ENCODE results near the gene CXXC1.
"Not testable (repeated sequence)": the region's sequence is repeated elsewhere in the genome, so short reads cannot be mapped to it uniquely, and the experiment has no call there.

The CXXC1 gene

GRCh38 chr18:50312296-50313030 lies 25.0 kb upstream of the CXXC1 start:
- Histone ChIP-seq H3K36me3 (ENCODE audit: control insufficient read depth, insufficient read depth, low read length) (no peaks in the 10 kb centered on the region), H3K27me3 (ENCODE audit: control insufficient read depth, insufficient read depth, low read length) (peaks cover 18% of the 10 kb centered on the region; the same call in 1 of the 2 replicates), H3K27ac (ENCODE audit: low read depth, low read length) (no peak overlapping the region), H3K4me1 (ENCODE audit: control insufficient read depth, insufficient read depth, low read length) (no peaks in the 10 kb centered on the region), H3K4me3 (ENCODE audit: low read depth, low read length) (no peak overlapping the region), H3K9ac (ENCODE audit: low read length) (no peak overlapping the region), H3K9me3 (ENCODE audit: control insufficient read depth, insufficient read depth, low read depth, low read length) (no peaks in the 10 kb centered on the region)

- Histone ChIP-seq H3K27me3 (ENCODE audit: control insufficient read depth, insufficient read depth, low read length) (peaks cover 18% of the 10 kb centered on the region; the same call in 1 of the 2 replicates), H3K27ac (ENCODE audit: low read depth, low read length) (no peak overlapping the region), H3K36me3 (ENCODE audit: control insufficient read depth, insufficient read depth, low read length) (no peaks in the 10 kb centered on the region), H3K9ac (ENCODE audit: low read length) (no peak overlapping the region), H3K4me3 (ENCODE audit: low read depth, low read length) (no peak overlapping the region), H3K4me1 (ENCODE audit: control insufficient read depth, insufficient read depth, low read length) (peaks cover 3% of the 10 kb centered on the region), H3K9me3 (ENCODE audit: control insufficient read depth, insufficient read depth, low read depth, low read length) (no peaks in the 10 kb centered on the region)
Measured at GRCh38 chr18:50311650-50312049, 24.2 kb upstream of the CXXC1 start.

GRCh38 chr18:50310080-50310479 lies 22.6 kb upstream of the CXXC1 start:
- no peak overlapping the region for H3K27ac ChIP-seq (ENCODE audit: low read depth, low read length)
- no peaks in the 10 kb centered on the region for H3K36me3 ChIP-seq (ENCODE audit: control insufficient read depth, insufficient read depth, low read length)
- no peak overlapping the region for H3K4me3 ChIP-seq (ENCODE audit: low read depth, low read length)
- no peaks in the 10 kb centered on the region for H3K9me3 ChIP-seq (ENCODE audit: control insufficient read depth, insufficient read depth, low read depth, low read length)
- no peak overlapping the region for H3K9ac ChIP-seq (ENCODE audit: low read length)
- H3K4me1 ChIP-seq (ENCODE audit: control insufficient read depth, insufficient read depth, low read length): peaks cover 3% of the 10 kb centered on the region
- H3K27me3 ChIP-seq (ENCODE audit: control insufficient read depth, insufficient read depth, low read length): peaks cover 18% of the 10 kb centered on the region; the same call in 1 of the 2 replicates

GRCh38 chr18:50308851-50309250 lies 21.4 kb upstream of the CXXC1 start:
- H3K27ac ChIP-seq (ENCODE audit: low read depth, low read length); H3K4me1 ChIP-seq (ENCODE audit: control insufficient read depth, insufficient read depth, low read length); H3K36me3 ChIP-seq (ENCODE audit: control insufficient read depth, insufficient read depth, low read length); H3K4me3 ChIP-seq (ENCODE audit: low read depth, low read length); H3K9ac ChIP-seq (ENCODE audit: low read length); H3K9me3 ChIP-seq (ENCODE audit: control insufficient read depth, insufficient read depth, low read depth, low read length): not testable (repeated sequence)
- peaks cover 18% of the 10 kb centered on the region; the same call in 1 of the 2 replicates for H3K27me3 ChIP-seq (ENCODE audit: control insufficient read depth, insufficient read depth, low read length)

GRCh38 chr18:50307738-50308470 lies 20.4 kb upstream of the CXXC1 start:
- no peak overlapping the region for H3K27ac ChIP-seq (ENCODE audit: low read depth, low read length)
- no peaks in the 10 kb centered on the region for H3K36me3 ChIP-seq (ENCODE audit: control insufficient read depth, insufficient read depth, low read length)
- H3K4me1 ChIP-seq (ENCODE audit: control insufficient read depth, insufficient read depth, low read length): peaks cover 3% of the 10 kb centered on the region
- H3K9me3 ChIP-seq (ENCODE audit: control insufficient read depth, insufficient read depth, low read depth, low read length): no peaks in the 10 kb centered on the region
- H3K9ac ChIP-seq (ENCODE audit: low read length): no peak overlapping the region
- peak overlapping the region; percentile 73 for H3K4me3 ChIP-seq (ENCODE audit: low read depth, low read length)
- peaks cover 18% of the 10 kb centered on the region; the same call in 1 of the 2 replicates for H3K27me3 ChIP-seq (ENCODE audit: control insufficient read depth, insufficient read depth, low read length)

- Histone ChIP-seq H3K27me3 (ENCODE audit: control insufficient read depth, insufficient read depth, low read length) (peaks cover 20% of the 10 kb centered on the region), H3K9ac (ENCODE audit: low read length) (no peak overlapping the region), H3K36me3 (ENCODE audit: control insufficient read depth, insufficient read depth, low read length) (no peaks in the 10 kb centered on the region), H3K9me3 (ENCODE audit: control insufficient read depth, insufficient read depth, low read depth, low read length) (no peaks in the 10 kb centered on the region), H3K4me3 (ENCODE audit: low read depth, low read length) (peak overlapping the region; percentile 73), H3K4me1 (ENCODE audit: control insufficient read depth, insufficient read depth, low read length) (peaks cover 3% of the 10 kb centered on the region), H3K27ac (ENCODE audit: low read depth, low read length) (no peak overlapping the region)
Measured at GRCh38 chr18:50307400-50307737, 19.9 kb upstream of the CXXC1 start.

GRCh38 chr18:50306944-50307343 lies 19.5 kb upstream of the CXXC1 start:
- no peak overlapping the region for H3K27ac ChIP-seq (ENCODE audit: low read depth, low read length)
- no peak overlapping the region for H3K9ac ChIP-seq (ENCODE audit: low read length)
- H3K4me3 ChIP-seq (ENCODE audit: low read depth, low read length): peak overlapping the region; percentile 73
- H3K36me3 ChIP-seq (ENCODE audit: control insufficient read depth, insufficient read depth, low read length): no peaks in the 10 kb centered on the region
- H3K9me3 ChIP-seq (ENCODE audit: control insufficient read depth, insufficient read depth, low read depth, low read length): no peaks in the 10 kb centered on the region
- peaks cover 3% of the 10 kb centered on the region for H3K4me1 ChIP-seq (ENCODE audit: control insufficient read depth, insufficient read depth, low read length)
- H3K27me3 ChIP-seq (ENCODE audit: control insufficient read depth, insufficient read depth, low read length): peaks cover 20% of the 10 kb centered on the region

GRCh38 chr18:50301074-50301473 lies 13.6 kb upstream of the CXXC1 start:
- H3K27ac ChIP-seq (ENCODE audit: low read depth, low read length): no peak overlapping the region
- peaks cover 2% of the 10 kb centered on the region for H3K27me3 ChIP-seq (ENCODE audit: control insufficient read depth, insufficient read depth, low read length)
- H3K4me1 ChIP-seq (ENCODE audit: control insufficient read depth, insufficient read depth, low read length): no peaks in the 10 kb centered on the region; the same call in 1 of the 2 replicates
- no peak overlapping the region for H3K4me3 ChIP-seq (ENCODE audit: low read depth, low read length)
- H3K36me3 ChIP-seq (ENCODE audit: control insufficient read depth, insufficient read depth, low read length): no peaks in the 10 kb centered on the region
- H3K9me3 ChIP-seq (ENCODE audit: control insufficient read depth, insufficient read depth, low read depth, low read length): no peaks in the 10 kb centered on the region
- no peak overlapping the region for H3K9ac ChIP-seq (ENCODE audit: low read length)

- H3K4me1 ChIP-seq (ENCODE audit: control insufficient read depth, insufficient read depth, low read length): no peaks in the 10 kb centered on the region; the same call in 1 of the 2 replicates
- H3K36me3 ChIP-seq (ENCODE audit: control insufficient read depth, insufficient read depth, low read length): no peaks in the 10 kb centered on the region
- H3K9ac ChIP-seq (ENCODE audit: low read length): no peak overlapping the region
- no peak overlapping the region for H3K4me3 ChIP-seq (ENCODE audit: low read depth, low read length)
- no peak overlapping the region for H3K27ac ChIP-seq (ENCODE audit: low read depth, low read length)
- H3K27me3 ChIP-seq (ENCODE audit: control insufficient read depth, insufficient read depth, low read length): peaks cover 2% of the 10 kb centered on the region
- H3K9me3 ChIP-seq (ENCODE audit: control insufficient read depth, insufficient read depth, low read depth, low read length): no peaks in the 10 kb centered on the region
Measured at GRCh38 chr18:50299626-50300388, 12.3 kb upstream of the CXXC1 start.

GRCh38 chr18:50298443-50299284 lies 11.2 kb upstream of the CXXC1 start:
- Histone ChIP-seq H3K9ac (ENCODE audit: low read length) (no peak overlapping the region), H3K4me1 (ENCODE audit: control insufficient read depth, insufficient read depth, low read length) (no peaks in the 10 kb centered on the region; the same call in 1 of the 2 replicates), H3K27ac (ENCODE audit: low read depth, low read length) (no peak overlapping the region), H3K36me3 (ENCODE audit: control insufficient read depth, insufficient read depth, low read length) (no peaks in the 10 kb centered on the region), H3K4me3 (ENCODE audit: low read depth, low read length) (peak overlapping the region; percentile 65; the same call in 1 of the 2 replicates), H3K27me3 (ENCODE audit: control insufficient read depth, insufficient read depth, low read length) (peaks cover 2% of the 10 kb centered on the region), H3K9me3 (ENCODE audit: control insufficient read depth, insufficient read depth, low read depth, low read length) (no peaks in the 10 kb centered on the region)

Data from HUES6 (cell line).